ENCODE results near the gene WDR55. TPM values are rescaled to one million over a fixed set of nuclear protein-coding genes. Genes with fewer than 3 reads are reported as not detected.

Gene WDR55
- total and polyA plus RNA-seq, 2 of the 4 experiments (the other 2 are of a cell fraction): 19.0 to 20.4 TPM

DNA sequence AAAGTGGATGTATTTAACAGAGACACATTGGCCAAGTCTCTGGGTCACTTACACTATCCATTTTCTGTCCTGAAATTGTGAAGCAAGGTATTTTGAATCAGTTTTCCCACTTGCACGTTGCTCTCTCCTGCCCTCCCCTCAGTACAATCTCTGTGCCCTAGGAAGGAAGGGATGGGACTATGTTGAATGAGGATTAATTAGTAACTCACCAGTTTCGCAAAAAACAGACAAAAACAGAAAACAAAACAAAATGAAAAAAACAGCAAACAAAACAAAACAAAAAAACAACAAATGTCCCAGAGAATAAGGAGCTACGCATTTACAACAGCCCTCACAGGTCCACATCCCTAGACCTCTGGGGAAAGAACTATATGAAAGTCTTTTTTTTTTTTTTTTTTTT lies 30.6 kb upstream of the WDR55 start:
- no peak overlapping the region for H3K56ac ChIP-seq (ENCODE audit: extremely low read depth, insufficient read depth, low read length)
- no peak overlapping the region for H3K27ac ChIP-seq (ENCODE audit: insufficient read depth, low read length)
- no peaks in the 10 kb centered on the region for H3K36me3 ChIP-seq (ENCODE audit: control insufficient read depth, insufficient read depth, low read length)
- ATAC-seq (ENCODE audit: low read depth) (no peak), DNase-seq (no peak)
- in situ Hi-C loops (cut with MboI; ENCODE audit: low sequenced_read_pairs) (no loop called here), intact Hi-C loops (cut with micrococcal nuclease) (loop anchor here (2.0 to 10.0 kb wide), 2 partner anchors 261 to 389 kb away; no protein-coding TSS in a partner anchor), dilution Hi-C loops (cut with HindIII; ENCODE audit: low sequenced_read_pairs, unreplicated experiment) (no loop called here)
- no peaks in the 10 kb centered on the region for H4K20me1 ChIP-seq (ENCODE audit: insufficient read depth, low read length)
- H2BK15ac ChIP-seq (ENCODE audit: low read depth, low read length): no peak overlapping the region
- WGBS, 2 experiments (ENCODE audit: extremely low coverage in 2 of 2, insufficient read length in 1 of 2): no CpG with 5 or more reads among the region's 3 CpGs
- no peak overlapping the region for H2AFZ ChIP-seq (replicated peaks; ENCODE audit: low read length, poor library complexity)
- H2BK5ac ChIP-seq (ENCODE audit: low read depth, low read length, poor library complexity, severe bottlenecking): no peak overlapping the region
- ChIA-PET CTCF (interaction anchor here (0.8 to 1.0 kb wide), 2 partner anchors 64 to 77 kb away, joined by 3 read pairs; partner anchors contain the start of gene SRA1), POLR2A (ENCODE audit: unreplicated experiment) (no interaction called here)
- H2BK120ac ChIP-seq (ENCODE audit: low read depth, low read length): no peak overlapping the region
- no peak overlapping the region for H3K4me3 ChIP-seq (ENCODE audit: insufficient read depth, low read depth, low read length)
- H3K4me2 ChIP-seq (ENCODE audit: low read depth, low read length): no peak overlapping the region
- H3K18ac ChIP-seq (ENCODE audit: low read depth, low read length): no peak overlapping the region
- H2BK20ac ChIP-seq (ENCODE audit: low read depth, low read length): no peak overlapping the region
- H3K23ac ChIP-seq (ENCODE audit: low read depth, low read length): no peak overlapping the region
- H3K9ac ChIP-seq (ENCODE audit: low read depth, low read length): no peak overlapping the region
- H2AK9ac ChIP-seq (replicated peaks; ENCODE audit: low read depth, low read length, poor library complexity): no peak overlapping the region
- H3K4ac ChIP-seq (ENCODE audit: low read depth, low read length): no peak overlapping the region
- no peak overlapping the region for H2AK5ac ChIP-seq (ENCODE audit: low read depth, low read length)
- no peaks in the 10 kb centered on the region for H3K79me1 ChIP-seq (ENCODE audit: low read depth in 1 of 2, low read length in 2 of 2)
- no peak overlapping the region for H4K91ac ChIP-seq (ENCODE audit: insufficient read depth, low read depth, low read length)
- no peaks in the 10 kb centered on the region for H3K9me3 ChIP-seq (ENCODE audit: control insufficient read depth, insufficient read depth, low read length)
- TF ChIP-seq SMC3 (IDR thresholded peaks at IDR 0.05; ENCODE audit: low read depth, low read length) (no peak), RCOR1 (IDR thresholded peaks at IDR 0.05; ENCODE audit: insufficient replicate concordance, low read length) (no peak), RAD21 (IDR thresholded peaks at IDR 0.05; ENCODE audit: low read length) (no peak), BHLHE40 (IDR thresholded peaks at IDR 0.05; ENCODE audit: low read depth, low read length) (no peak), POLR2A (IDR thresholded peaks at IDR 0.05; ENCODE audit: low read depth, low read length) (no peak), MAFK (IDR thresholded peaks at IDR 0.05; ENCODE audit: low read depth, low read length) (no peak), MXI1 (IDR thresholded peaks at IDR 0.05; ENCODE audit: borderline replicate concordance, low read depth, low read length) (no peak), CHD1 (IDR thresholded peaks at IDR 0.05; ENCODE audit: low read depth, low read length) (no peak), FOS (IDR thresholded peaks at IDR 0.05; ENCODE audit: low read depth, low read length) (no peak)
- TF ChIP-seq, protein P1, sequence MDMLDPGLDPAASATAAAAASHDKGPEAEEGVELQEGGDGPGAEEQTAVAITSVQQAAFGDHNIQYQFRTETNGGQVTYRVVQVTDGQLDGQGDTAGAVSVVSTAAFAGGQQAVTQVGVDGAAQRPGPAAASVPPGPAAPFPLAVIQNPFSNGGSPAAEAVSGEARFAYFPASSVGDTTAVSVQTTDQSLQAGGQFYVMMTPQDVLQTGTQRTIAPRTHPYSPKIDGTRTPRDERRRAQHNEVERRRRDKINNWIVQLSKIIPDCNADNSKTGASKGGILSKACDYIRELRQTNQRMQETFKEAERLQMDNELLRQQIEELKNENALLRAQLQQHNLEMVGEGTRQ (IDR thresholded peaks at IDR 0.05; ENCODE audit: low read depth, low read length): no peak
- TF ChIP-seq, protein P2, sequence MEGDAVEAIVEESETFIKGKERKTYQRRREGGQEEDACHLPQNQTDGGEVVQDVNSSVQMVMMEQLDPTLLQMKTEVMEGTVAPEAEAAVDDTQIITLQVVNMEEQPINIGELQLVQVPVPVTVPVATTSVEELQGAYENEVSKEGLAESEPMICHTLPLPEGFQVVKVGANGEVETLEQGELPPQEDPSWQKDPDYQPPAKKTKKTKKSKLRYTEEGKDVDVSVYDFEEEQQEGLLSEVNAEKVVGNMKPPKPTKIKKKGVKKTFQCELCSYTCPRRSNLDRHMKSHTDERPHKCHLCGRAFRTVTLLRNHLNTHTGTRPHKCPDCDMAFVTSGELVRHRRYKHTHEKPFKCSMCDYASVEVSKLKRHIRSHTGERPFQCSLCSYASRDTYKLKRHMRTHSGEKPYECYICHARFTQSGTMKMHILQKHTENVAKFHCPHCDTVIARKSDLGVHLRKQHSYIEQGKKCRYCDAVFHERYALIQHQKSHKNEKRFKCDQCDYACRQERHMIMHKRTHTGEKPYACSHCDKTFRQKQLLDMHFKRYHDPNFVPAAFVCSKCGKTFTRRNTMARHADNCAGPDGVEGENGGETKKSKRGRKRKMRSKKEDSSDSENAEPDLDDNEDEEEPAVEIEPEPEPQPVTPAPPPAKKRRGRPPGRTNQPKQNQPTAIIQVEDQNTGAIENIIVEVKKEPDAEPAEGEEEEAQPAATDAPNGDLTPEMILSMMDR (conservative IDR thresholded peaks at IDR 0.05; ENCODE audit: low read depth, low read length): no peak
- peaks cover 5% of the 10 kb centered on the region; the same call in 1 of the 2 replicates for H3K4me1 ChIP-seq (ENCODE audit: control insufficient read depth, insufficient read depth, low read length)
- H3K27me3 ChIP-seq (ENCODE audit: control insufficient read depth, insufficient read depth, low read length): peaks cover 16% of the 10 kb centered on the region
- H3K14ac ChIP-seq (replicated peaks; ENCODE audit: low read depth, low read length): no peak overlapping the region
- no peak overlapping the region for H4K5ac ChIP-seq (ENCODE audit: low read depth, low read length)
- no TSS peak for BruUV-seq (replicated peaks)
- no peak overlapping the region for H4K8ac ChIP-seq (ENCODE audit: low read depth in 2 of 2, low read length in 2 of 2)
- H3K9me1 ChIP-seq (ENCODE audit: insufficient read depth, low read length): no peaks in the 10 kb centered on the region
